Natural killer cell (primary cell): Measurements from ENCODE around the gene PDE4D. TPM values are rescaled to one million over a fixed set of nuclear protein-coding genes. Genes with fewer than 3 reads are reported as not detected.

Experiments used
- ATAC-seq, 3 donors: fragments of 150-1000 bp in 2 of 3; fragments of 200-7000 bp in 1 of 3; cut with Tn5 transposase; 1 replicate in 1 of 3; 2 replicates in 2 of 3; pipeline ENCODE4 v1.10.0; 2021; ENCODE audit warnings: mild to moderate bottlenecking in 2 of 3, moderate library complexity in 2 of 3
- DNase-seq, 2 donors: peaks; one replicate each; pipeline versions ENCODE4 v3.0.0 to v3.0.0-alpha.2; 2013 to 2021; ENCODE audit warnings: mixed read lengths in 1 of 2
- H3K27ac ChIP-seq: one replicate; pipeline ENCODE4 v1.5.1; 2013; ENCODE audit warnings: mild to moderate bottlenecking, low read length
- H3K27me3 ChIP-seq: one replicate; pipeline ENCODE4 v1.6.1; 2013; ENCODE audit warnings: low read length; ENCODE audit not compliant: control insufficient read depth, insufficient read depth
- H3K36me3 ChIP-seq: one replicate; pipeline ENCODE4 v1.6.1; 2013; ENCODE audit warnings: low read length; ENCODE audit not compliant: control insufficient read depth, insufficient read depth
- H3K4me1 ChIP-seq: one replicate; pipeline ENCODE4 v1.6.1; 2013; ENCODE audit warnings: low read length; ENCODE audit not compliant: control insufficient read depth, insufficient read depth
- H3K4me3 ChIP-seq: one replicate; pipeline ENCODE4 v1.5.1; 2013; ENCODE audit warnings: low read length
- H3K9me3 ChIP-seq: one replicate; pipeline ENCODE4 v1.6.1; 2013; ENCODE audit warnings: low read length; ENCODE audit not compliant: control insufficient read depth, insufficient read depth
- H3K27ac Mint-ChIP-seq, 2 donors: one replicate each; pipeline ENCODE4 v1.8.0; 2022; ENCODE audit warnings: mild to moderate bottlenecking in 2 of 2, mixed read lengths in 2 of 2, moderate library complexity in 1 of 2
- H3K27me3 Mint-ChIP-seq, 2 donors: one replicate each; pipeline ENCODE4 v1.8.0; 2022; ENCODE audit warnings: low read depth in 2 of 2, mixed read lengths in 2 of 2
- H3K36me3 Mint-ChIP-seq: one replicate; pipeline ENCODE4 v1.8.0; 2022; ENCODE audit warnings: mixed read lengths
- H3K4me1 Mint-ChIP-seq, 2 donors: one replicate each; pipeline ENCODE4 v1.8.0; 2022; ENCODE audit warnings: mixed read lengths in 2 of 2
- H3K4me3 Mint-ChIP-seq: one replicate; pipeline ENCODE4 v1.8.0; 2022; ENCODE audit warnings: mild to moderate bottlenecking, moderate library complexity, mixed read lengths
- H3K9me3 Mint-ChIP-seq, 2 donors: one replicate each; pipeline ENCODE4 v1.8.0; 2022; ENCODE audit warnings: mixed read lengths in 2 of 2
- CTCF ChIP-seq: fragments of 200-600 bp; IDR thresholded peaks from one replicate; pipeline ENCODE4 v1.8.0; 2022; ENCODE audit warnings: antibody characterized with exemption
- WGBS: methylation state at CpG from one replicate; pipeline ENCODE4 v1.1.7; 2013; ENCODE audit warnings: missing lambda C conversion rate; ENCODE audit not compliant: insufficient coverage; 5-methylcytosine and 5-hydroxymethylcytosine counted together
- intact Hi-C: fragments of 100-400 bp; cut with micrococcal nuclease; formaldehyde crosslinking; loops from one replicate; pipeline ENCODE4 v1.14.2; 2022
- total RNA-seq, 4 donors: library from RNA; stranded (reverse); fragments of 120-200 nt in 1 of 4; gene quantifications; one replicate each; pipeline versions ENCODE4 v1.2.3 to v1.2.4, GENCODE V29; 2013 to 2022

PDE4D gene
- total RNA-seq, 3 donors from 2014 or later (not counting 1 experiment from before 2014, with no cell fraction given) = 109 to 170 (median 116) TPM

- H3K27me3 ChIP-seq = no peaks in the 10 kb centered on the region
- H3K36me3 Mint-ChIP-seq = no peaks in the 10 kb centered on the region
- H3K27ac Mint-ChIP-seq = no peak overlapping the region
- ATAC-seq = no peak
- H3K9me3 ChIP-seq = no peaks in the 10 kb centered on the region
- H3K36me3 ChIP-seq = no peaks in the 10 kb centered on the region
- H3K4me3 Mint-ChIP-seq = no peak overlapping the region
- no peak overlapping the region for H3K27ac ChIP-seq
- no peak overlapping the region for H3K4me3 ChIP-seq
- no peaks in the 10 kb centered on the region for H3K27me3 Mint-ChIP-seq
- WGBS = 90% methylated on average over 1 of the region's 1 CpG
- TF ChIP-seq CTCF = no peak
- H3K4me1 Mint-ChIP-seq = peaks cover 37 to 39% of the 10 kb centered on the region in 2 donors
- peaks cover 16% of the 10 kb centered on the region for H3K4me1 ChIP-seq
- no peaks in the 10 kb centered on the region for H3K9me3 Mint-ChIP-seq
- DNase-seq = no peak
- intact Hi-C loops = no loop called here
These were observed 791.1 kb downstream of the PDE4D start for GRCh38 chr5:59102437-59102836.

- Mint-ChIP-seq H3K9me3 (no peaks in the 10 kb centered on the region), H3K27ac (peak overlapping the region; percentile 88 to 94), H3K4me1 (peaks cover 40 to 43% of the 10 kb centered on the region in 2 donors), H3K4me3 (no peak overlapping the region), H3K36me3 (no peaks in the 10 kb centered on the region), H3K27me3 (no peaks in the 10 kb centered on the region)
- Histone ChIP-seq H3K36me3 (no peaks in the 10 kb centered on the region), H3K9me3 (no peaks in the 10 kb centered on the region), H3K27ac (peak overlapping the region; percentile 86), H3K4me1 (peaks cover 16% of the 10 kb centered on the region), H3K27me3 (no peaks in the 10 kb centered on the region), H3K4me3 (no peak overlapping the region)
- intact Hi-C loops = no loop called here
- 100% methylated on average over 5 of the region's 5 CpGs for WGBS
- ATAC-seq = no peak
- TF ChIP-seq CTCF = no peak
- no peak for DNase-seq
These were observed 792.7 kb downstream of the PDE4D start for GRCh38 chr5:59100875-59101274.

GRCh38 chr5:59099995-59100345 is 793.6 kb downstream of the PDE4D start:
- peak overlapping the region; percentile 63 for H3K4me3 Mint-ChIP-seq
- no peaks in the 10 kb centered on the region for H3K36me3 ChIP-seq
- intact Hi-C loops = loop anchor here (1.0 kb wide), 5 partner anchors 23 to 257 kb away; no protein-coding TSS in a partner anchor
- H3K27ac ChIP-seq = peak overlapping the region; percentile 86
- WGBS = 88% methylated on average over 6 of the region's 6 CpGs
- no peaks in the 10 kb centered on the region for H3K36me3 Mint-ChIP-seq
- no peak overlapping the region for H3K4me3 ChIP-seq
- peaks cover 43 to 46% of the 10 kb centered on the region in 2 donors for H3K4me1 Mint-ChIP-seq
- no peaks in the 10 kb centered on the region for H3K9me3 ChIP-seq
- peaks cover 16% of the 10 kb centered on the region for H3K4me1 ChIP-seq
- peak overlapping the region; percentile 88 to 94 for H3K27ac Mint-ChIP-seq
- no peak for ATAC-seq
- no peaks in the 10 kb centered on the region for H3K27me3 ChIP-seq
- no peak for TF ChIP-seq CTCF
- H3K27me3 Mint-ChIP-seq = no peaks in the 10 kb centered on the region
- no peaks in the 10 kb centered on the region for H3K9me3 Mint-ChIP-seq
- no peak for DNase-seq
